ENCODE results near the gene GRIK3. TPM values are rescaled to one million over a fixed set of nuclear protein-coding genes. Genes with fewer than 3 reads are reported as not detected.

Gene GRIK3
- polyA plus RNA-seq, 1 donor (not counting 4 experiments of a cell fraction or from before 2014, with no cell fraction given): not detected

GRCh38 chr1:36825226-36825625 lies 209.1 kb downstream of the GRIK3 start:
- FAIRE-seq: no peak
- Histone ChIP-seq H3K79me2 (ENCODE audit: control insufficient read depth, insufficient read depth, low read length) (no peaks in the 10 kb centered on the region), H3K4me1 (ENCODE audit: control insufficient read depth, extremely low read depth, insufficient read depth, low read length) (no peaks in the 10 kb centered on the region), H3K36me3 (ENCODE audit: control insufficient read depth in 2 of 2, extremely low read depth in 1 of 2, insufficient read depth in 2 of 2, low read length in 2 of 2) (no peaks in the 10 kb centered on the region), H4K20me1 (ENCODE audit: control insufficient read depth, extremely low read depth, insufficient read depth, low read length) (no peaks in the 10 kb centered on the region), H3K9ac (ENCODE audit: control insufficient read depth, extremely low read depth, insufficient read depth, low read length) (no peak overlapping the region), H3K4me2 (ENCODE audit: control insufficient read depth, extremely low read depth, insufficient read depth, low read depth, low read length) (no peak overlapping the region), H3K27ac (ENCODE audit: control insufficient read depth, insufficient read depth, low read length) (no peak overlapping the region), H3K27me3 (ENCODE audit: control insufficient read depth, extremely low read depth, insufficient read depth, low read length) (no peaks in the 10 kb centered on the region), H3K9me1 (ENCODE audit: control insufficient read depth, extremely low read depth, insufficient read depth, low read length) (no peaks in the 10 kb centered on the region), H3K4me3 (ENCODE audit: control insufficient read depth in 2 of 3, extremely low read depth in 1 of 3, insufficient read depth in 2 of 3, low read depth in 1 of 3, low read length in 3 of 3) (no peak overlapping the region), H3K9me3 (ENCODE audit: control insufficient read depth, low read depth, low read length) (no peaks in the 10 kb centered on the region), H2AFZ (ENCODE audit: control insufficient read depth, low read length) (no peak overlapping the region)
- no peak for TF ChIP-seq CTCF (optimal IDR thresholded peaks at IDR 0.05 in 1 of 3, IDR thresholded peaks at IDR 0.05 in 1 of 3, conservative IDR thresholded peaks at IDR 0.05 in 1 of 3; ENCODE audit: extremely low read depth in 1 of 3, insufficient read depth in 2 of 3, low read length in 3 of 3)
- TF ChIP-seq EZH2 (IDR thresholded peaks at IDR 0.05; ENCODE audit: low read length): no peak
- dilution Hi-C loops (cut with MboI; ENCODE audit: extremely low pct_ligation_motif_present, low sequenced_read_pairs): no loop called here
- DNase-seq (ENCODE audit: low read depth, low spot score): no peak

GRCh38 chr1:36824390-36824861 lies 209.9 kb downstream of the GRIK3 start:
- H2AFZ ChIP-seq (ENCODE audit: control insufficient read depth, low read length): no peak overlapping the region
- no peaks in the 10 kb centered on the region for H3K9me3 ChIP-seq (ENCODE audit: control insufficient read depth, low read depth, low read length)
- no peak overlapping the region for H3K4me3 ChIP-seq (ENCODE audit: control insufficient read depth in 2 of 3, extremely low read depth in 1 of 3, insufficient read depth in 2 of 3, low read depth in 1 of 3, low read length in 3 of 3)
- H3K79me2 ChIP-seq (ENCODE audit: control insufficient read depth, insufficient read depth, low read length): no peaks in the 10 kb centered on the region
- no peak overlapping the region for H3K27ac ChIP-seq (ENCODE audit: control insufficient read depth, insufficient read depth, low read length)
- FAIRE-seq (no peak), DNase-seq (ENCODE audit: low read depth, low spot score) (no peak)
- no peak overlapping the region for H3K9ac ChIP-seq (ENCODE audit: control insufficient read depth, extremely low read depth, insufficient read depth, low read length)
- H3K4me1 ChIP-seq (ENCODE audit: control insufficient read depth, extremely low read depth, insufficient read depth, low read length): no peaks in the 10 kb centered on the region
- H3K4me2 ChIP-seq (ENCODE audit: control insufficient read depth, extremely low read depth, insufficient read depth, low read depth, low read length): no peak overlapping the region
- dilution Hi-C loops (cut with MboI; ENCODE audit: extremely low pct_ligation_motif_present, low sequenced_read_pairs): no loop called here
- H3K27me3 ChIP-seq (ENCODE audit: control insufficient read depth, extremely low read depth, insufficient read depth, low read length): no peaks in the 10 kb centered on the region
- TF ChIP-seq CTCF (optimal IDR thresholded peaks at IDR 0.05 in 1 of 3, IDR thresholded peaks at IDR 0.05 in 1 of 3, conservative IDR thresholded peaks at IDR 0.05 in 1 of 3; ENCODE audit: extremely low read depth in 1 of 3, insufficient read depth in 2 of 3, low read length in 3 of 3) (no peak), EZH2 (IDR thresholded peaks at IDR 0.05; ENCODE audit: low read length) (no peak)
- no peaks in the 10 kb centered on the region for H4K20me1 ChIP-seq (ENCODE audit: control insufficient read depth, extremely low read depth, insufficient read depth, low read length)
- H3K9me1 ChIP-seq (ENCODE audit: control insufficient read depth, extremely low read depth, insufficient read depth, low read length): no peaks in the 10 kb centered on the region
- no peaks in the 10 kb centered on the region for H3K36me3 ChIP-seq (ENCODE audit: control insufficient read depth in 2 of 2, extremely low read depth in 1 of 2, insufficient read depth in 2 of 2, low read length in 2 of 2)
